HG02759 (cell line): ENCODE results near the gene ISG20.

Experiments
- ATAC-seq: cut with Tn5 transposase; IDR thresholded peaks from one replicate; pipeline ENCODE4 v1.9.1; 2021; ENCODE audit warnings: mild to moderate bottlenecking, moderate library complexity; ENCODE audit not compliant: unreplicated experiment

ISG20 gene

GRCh38 chr15:88652456-88653199 lies 13.8 kb downstream of the ISG20 start:
- ATAC-seq: no peak

GRCh38 chr15:88653200-88654064 lies 14.6 kb downstream of the ISG20 start:
- ATAC-seq: no peak

- ATAC-seq: no peak
Measured at GRCh38 chr15:88654430-88655102, 15.8 kb downstream of the ISG20 start.

GRCh38 chr15:88655103-88655553 lies 16.3 kb downstream of the ISG20 start:
- ATAC-seq: no peak

- ATAC-seq: no peak
Measured at GRCh38 chr15:88655800-88656488, 17.1 kb downstream of the ISG20 start.

- peak; percentile 92 for ATAC-seq
Measured at GRCh38 chr15:88656760-88657221, 18.0 kb downstream of the ISG20 start.

GRCh38 chr15:88657326-88658069 lies 18.7 kb downstream of the ISG20 start:
- no peak for ATAC-seq

GRCh38 chr15:88658070-88658965 lies 19.5 kb downstream of the ISG20 start:
- no peak for ATAC-seq

- no peak for ATAC-seq
Measured at GRCh38 chr15:88658972-88659931, 20.4 kb downstream of the ISG20 start.

- no peak for ATAC-seq
Measured at GRCh38 chr15:88661041-88661700, 22.4 kb downstream of the ISG20 start.

GRCh38 chr15:88661761-88662556 lies 23.1 kb downstream of the ISG20 start:
- ATAC-seq: no peak

- no peak for ATAC-seq
Measured at GRCh38 chr15:88663141-88663621, 24.4 kb downstream of the ISG20 start.

GRCh38 chr15:88664151-88664778 lies 25.4 kb downstream of the ISG20 start:
- no peak for ATAC-seq

- ATAC-seq: no peak
Measured at GRCh38 chr15:88674661-88675060, 35.8 kb downstream of the ISG20 start.

- no peak for ATAC-seq
Measured at GRCh38 chr15:88678755-88679154, 39.9 kb downstream of the ISG20 start.
